Muscle layer of duodenum (tissue), 2 donors: ENCODE results near the gene MRE11.

Experiments
- H3K27ac ChIP-seq: one replicate; pipeline ENCODE4 v1.7.0; 2013; ENCODE audit warnings: mild to moderate bottlenecking, low read length
- H3K27me3 ChIP-seq: one replicate; pipeline ENCODE4 v1.7.0; 2013; ENCODE audit warnings: low read depth, mild to moderate bottlenecking, control low read depth, low read length
- H3K36me3 ChIP-seq, 2 donors: one replicate each; pipeline ENCODE4 v1.7.0; 2013; ENCODE audit warnings: low read length in 2 of 2, control low read depth in 1 of 2, mild to moderate bottlenecking in 1 of 2; ENCODE audit not compliant: insufficient read depth in 2 of 2, control insufficient read depth in 1 of 2
- H3K4me1 ChIP-seq, 2 donors: one replicate each; pipeline ENCODE4 v1.7.0; 2013; ENCODE audit warnings: low read length in 2 of 2, mild to moderate bottlenecking in 2 of 2, control low read depth in 1 of 2, moderate library complexity in 1 of 2; ENCODE audit not compliant: insufficient read depth in 2 of 2, control insufficient read depth in 1 of 2
- H3K4me3 ChIP-seq, 2 donors: one replicate each; pipeline ENCODE4 v1.7.0; 2013; ENCODE audit warnings: low read length in 2 of 2, low read depth in 1 of 2, mild to moderate bottlenecking in 1 of 2
- H3K9me3 ChIP-seq, 2 donors: one replicate each; pipeline ENCODE4 v1.7.0; 2013; ENCODE audit warnings: low read length in 2 of 2, control low read depth in 1 of 2, mild to moderate bottlenecking in 1 of 2; ENCODE audit not compliant: control insufficient read depth in 1 of 2
- donor health status: healthy.

The MRE11 gene

GRCh38 chr11:94454301-94454700 lies 39.3 kb downstream of the MRE11 start:
- Histone ChIP-seq H3K4me3 (no peak overlapping the region), H3K4me1 (no peaks in the 10 kb centered on the region), H3K36me3 (peaks cover 0 to 3% of the 10 kb centered on the region in 2 donors), H3K27me3 (no peaks in the 10 kb centered on the region), H3K9me3 (no peaks in the 10 kb centered on the region), H3K27ac (no peak overlapping the region)

GRCh38 chr11:94452988-94453387 lies 40.7 kb downstream of the MRE11 start:
- H3K4me3 ChIP-seq = no peak overlapping the region
- peaks cover 0 to 3% of the 10 kb centered on the region in 2 donors for H3K36me3 ChIP-seq
- no peaks in the 10 kb centered on the region for H3K4me1 ChIP-seq
- no peaks in the 10 kb centered on the region for H3K9me3 ChIP-seq
- H3K27me3 ChIP-seq = no peaks in the 10 kb centered on the region
- H3K27ac ChIP-seq = no peak overlapping the region

- peaks cover 15 to 19% of the 10 kb centered on the region in 2 donors for H3K36me3 ChIP-seq
- H3K27ac ChIP-seq = no peak overlapping the region
- H3K4me1 ChIP-seq = no peaks in the 10 kb centered on the region
- no peaks in the 10 kb centered on the region for H3K27me3 ChIP-seq
- H3K9me3 ChIP-seq = no peaks in the 10 kb centered on the region
- H3K4me3 ChIP-seq = no peak overlapping the region
Measured at GRCh38 chr11:94450048-94450447, 43.6 kb downstream of the MRE11 start.

- no peaks in the 10 kb centered on the region for H3K27me3 ChIP-seq
- H3K9me3 ChIP-seq = no peaks in the 10 kb centered on the region
- H3K4me3 ChIP-seq = no peak overlapping the region
- peaks cover 15 to 23% of the 10 kb centered on the region in 2 donors for H3K36me3 ChIP-seq
- H3K4me1 ChIP-seq = no peaks in the 10 kb centered on the region
- no peak overlapping the region for H3K27ac ChIP-seq
Measured at GRCh38 chr11:94449437-94449836, 44.2 kb downstream of the MRE11 start.

- H3K27me3 ChIP-seq = no peaks in the 10 kb centered on the region
- no peak overlapping the region for H3K27ac ChIP-seq
- peaks cover 15 to 27% of the 10 kb centered on the region in 2 donors for H3K36me3 ChIP-seq
- H3K4me3 ChIP-seq = no peak overlapping the region
- H3K9me3 ChIP-seq = no peaks in the 10 kb centered on the region
- H3K4me1 ChIP-seq = no peaks in the 10 kb centered on the region
Measured at GRCh38 chr11:94449029-94449428, 44.6 kb downstream of the MRE11 start.

GRCh38 chr11:94447149-94447548 lies 46.5 kb downstream of the MRE11 start:
- Histone ChIP-seq H3K27me3 (no peaks in the 10 kb centered on the region), H3K4me3 (no peak overlapping the region)

GRCh38 chr11:94445641-94446040 lies 48.0 kb downstream of the MRE11 start:
- Histone ChIP-seq H3K4me1 (no peaks in the 10 kb centered on the region), H3K36me3 (peaks cover 23 to 49% of the 10 kb centered on the region in 2 donors), H3K4me3 (no peak overlapping the region), H3K27ac (no peak overlapping the region), H3K27me3 (no peaks in the 10 kb centered on the region), H3K9me3 (no peaks in the 10 kb centered on the region)

More at GRCh38 chr11:94447149-94447548, 46.5 kb downstream of the MRE11 start:
- no peak overlapping the region for H3K27ac ChIP-seq
- H3K36me3 ChIP-seq = peaks cover 19 to 38% of the 10 kb centered on the region in 2 donors
- no peaks in the 10 kb centered on the region for H3K4me1 ChIP-seq
- H3K9me3 ChIP-seq = no peaks in the 10 kb centered on the region

GRCh38 chr11:94433049-94433448 lies 60.6 kb downstream of the MRE11 start:
- H3K9me3 ChIP-seq = peaks cover 0 to 9% of the 10 kb centered on the region in 2 donors
- peaks cover 15 to 57% of the 10 kb centered on the region in 2 donors for H3K36me3 ChIP-seq
- no peaks in the 10 kb centered on the region for H3K4me1 ChIP-seq

GRCh38 chr11:94424662-94425061 lies 69.0 kb downstream of the MRE11 start:
- Histone ChIP-seq H3K9me3 (peaks cover 0 to 9% of the 10 kb centered on the region in 2 donors), H3K36me3 (peaks cover 18 to 35% of the 10 kb centered on the region in 2 donors), H3K4me1 (no peaks in the 10 kb centered on the region), H3K27me3 (no peaks in the 10 kb centered on the region), H3K27ac (no peak overlapping the region), H3K4me3 (no peak overlapping the region)

More at GRCh38 chr11:94433049-94433448, 60.6 kb downstream of the MRE11 start:
- no peak overlapping the region for H3K4me3 ChIP-seq
- H3K27ac ChIP-seq = no peak overlapping the region
- no peaks in the 10 kb centered on the region for H3K27me3 ChIP-seq

GRCh38 chr11:94424011-94424410 lies 69.6 kb downstream of the MRE11 start:
- Histone ChIP-seq H3K36me3 (peaks cover 18 to 28% of the 10 kb centered on the region in 2 donors), H3K27me3 (no peaks in the 10 kb centered on the region), H3K4me1 (no peaks in the 10 kb centered on the region), H3K9me3 (peaks cover 0 to 8% of the 10 kb centered on the region in 2 donors), H3K4me3 (no peak overlapping the region), H3K27ac (no peak overlapping the region)

- Histone ChIP-seq H3K4me1 (no peaks in the 10 kb centered on the region), H3K4me3 (no peak overlapping the region), H3K27ac (no peak overlapping the region), H3K27me3 (no peaks in the 10 kb centered on the region), H3K9me3 (peaks cover 0 to 3% of the 10 kb centered on the region in 2 donors), H3K36me3 (peaks cover 18 to 26% of the 10 kb centered on the region in 2 donors)
Measured at GRCh38 chr11:94423507-94423906, 70.1 kb downstream of the MRE11 start.

GRCh38 chr11:94418123-94418765 lies 75.4 kb downstream of the MRE11 start:
- Histone ChIP-seq H3K4me1 (peaks cover 0 to 3% of the 10 kb centered on the region in 2 donors), H3K27ac (no peak overlapping the region), H3K4me3 (no peak overlapping the region), H3K9me3 (no peaks in the 10 kb centered on the region), H3K27me3 (no peaks in the 10 kb centered on the region), H3K36me3 (peaks cover 3 to 7% of the 10 kb centered on the region in 2 donors)
